HG02623 (cell line): ENCODE results near the gene WNT9B.

Experiments used
- ATAC-seq: cut with Tn5 transposase; IDR thresholded peaks from one replicate; pipeline ENCODE4 v1.9.1; 2021; ENCODE audit warnings: moderate library complexity; ENCODE audit not compliant: unreplicated experiment

Gene WNT9B

GRCh38 chr17:46851029-46851741, at the start of gene WNT9B:
TSS of gene WNT9B (plus strand) at chr17:46851583. CDS start at chr17:46851639, 56 bp downstream.
- no peak for ATAC-seq

- no peak for ATAC-seq
These were observed 48.6 kb upstream of the WNT9B start for GRCh38 chr17:46802800-46803199.

- ATAC-seq, result no peak
These were observed 47.8 kb upstream of the WNT9B start for GRCh38 chr17:46803544-46803943.

GRCh38 chr17:46805771-46806170, 45.6 kb upstream of the WNT9B start:
- no peak for ATAC-seq

GRCh38 chr17:46809110-46809571, 42.2 kb upstream of the WNT9B start:
- no peak for ATAC-seq

- no peak for ATAC-seq
These were observed 40.5 kb upstream of the WNT9B start for GRCh38 chr17:46810837-46811236.

GRCh38 chr17:46811978-46812583, 39.3 kb upstream of the WNT9B start:
- no peak for ATAC-seq

- no peak for ATAC-seq
These were observed 38.6 kb upstream of the WNT9B start for GRCh38 chr17:46812624-46813318.

GRCh38 chr17:46813920-46814319, 37.5 kb upstream of the WNT9B start:
- ATAC-seq, result no peak

- ATAC-seq, result no peak
These were observed 36.9 kb upstream of the WNT9B start for GRCh38 chr17:46814446-46814845.

- ATAC-seq, result no peak
These were observed 35.7 kb upstream of the WNT9B start for GRCh38 chr17:46815474-46816353.

- ATAC-seq, result no peak
These were observed 34.1 kb upstream of the WNT9B start for GRCh38 chr17:46817151-46817900.

GRCh38 chr17:46817901-46818209, 33.5 kb upstream of the WNT9B start:
- no peak for ATAC-seq

GRCh38 chr17:46818316-46818928, 33.0 kb upstream of the WNT9B start, which contains the start of gene WNT3:
TSS of gene WNT3 (minus strand) at chr17:46818692. CDS start at chr17:46818597, 95 bp downstream.
- ATAC-seq, result no peak

GRCh38 chr17:46818929-46819859, 32.2 kb upstream of the WNT9B start:
- no peak for ATAC-seq

- no peak for ATAC-seq
These were observed 31.5 kb upstream of the WNT9B start for GRCh38 chr17:46819906-46820351.

- ATAC-seq, result no peak
These were observed 30.6 kb upstream of the WNT9B start for GRCh38 chr17:46820592-46821450.
